ENCODE data around the gene SNRPD2.

- no peak for TF ChIP-seq CTCF (IDR thresholded peaks at IDR 0.05)
- no peak for TF ChIP-seq EP300 (IDR thresholded peaks at IDR 0.05)
- TF ChIP-seq RNF2 (IDR thresholded peaks at IDR 0.05; ENCODE audit: borderline replicate concordance, low read depth), result no peak
- no peak for TF ChIP-seq CEBPB (IDR thresholded peaks at IDR 0.05)
- no peak for TF ChIP-seq USF2 (IDR thresholded peaks at IDR 0.05)
- no peak for TF ChIP-seq PHF8 (IDR thresholded peaks at IDR 0.05; ENCODE audit: borderline replicate concordance, low read depth)
- no peak for TF ChIP-seq ESRRA (IDR thresholded peaks at IDR 0.05; ENCODE audit: borderline replicate concordance, low read length)
- TF ChIP-seq RAD21 (conservative IDR thresholded peaks at IDR 0.05 in 1 of 2, IDR thresholded peaks at IDR 0.05 in 1 of 2), result no peak
- no peak for TF ChIP-seq POLR2A (IDR thresholded peaks at IDR 0.05; ENCODE audit: low read length)
- TF ChIP-seq HOXA7 (CRISPR knock-in tag; IDR thresholded peaks at IDR 0.05), result no peak
- TF ChIP-seq, protein P1, sequence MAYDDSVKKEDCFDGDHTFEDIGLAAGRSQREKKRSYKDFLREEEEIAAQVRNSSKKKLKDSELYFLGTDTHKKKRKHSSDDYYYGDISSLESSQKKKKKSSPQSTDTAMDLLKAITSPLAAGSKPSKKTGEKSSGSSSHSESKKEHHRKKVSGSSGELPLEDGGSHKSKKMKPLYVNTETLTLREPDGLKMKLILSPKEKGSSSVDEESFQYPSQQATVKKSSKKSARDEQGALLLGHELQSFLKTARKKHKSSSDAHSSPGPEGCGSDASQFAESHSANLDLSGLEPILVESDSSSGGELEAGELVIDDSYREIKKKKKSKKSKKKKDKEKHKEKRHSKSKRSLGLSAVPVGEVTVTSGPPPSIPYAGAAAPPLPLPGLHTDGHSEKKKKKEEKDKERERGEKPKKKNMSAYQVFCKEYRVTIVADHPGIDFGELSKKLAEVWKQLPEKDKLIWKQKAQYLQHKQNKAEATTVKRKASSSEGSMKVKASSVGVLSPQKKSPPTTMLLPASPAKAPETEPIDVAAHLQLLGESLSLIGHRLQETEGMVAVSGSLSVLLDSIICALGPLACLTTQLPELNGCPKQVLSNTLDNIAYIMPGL (CRISPR knock-in tag; IDR thresholded peaks at IDR 0.05; ENCODE audit: borderline replicate concordance), result no peak
- TF ChIP-seq HOXB13 (CRISPR knock-in tag; IDR thresholded peaks at IDR 0.05; ENCODE audit: low read depth), result no peak
- no peak for TF ChIP-seq JUNB (IDR thresholded peaks at IDR 0.05)
These were observed 28.0 kb downstream of the SNRPD2 start for GRCh38 chr19:45663800-45664199.

Data from A549 (cell line).